Activated T-helper 2 cell treated with anti-CD3 and anti-CD28 coated beads, Interferon-gamma antibody, Interleukin-2, Interleukin-4, amounts not matched to agents 10 μg/mL and 5 μg/mL and 100 μg/mL, durations not matched to agents 14 hours and 24 hours and 36 hours (primary cell): ENCODE measurements around the gene FBXO21. TPM values are rescaled to one million over a fixed set of nuclear protein-coding genes. Genes with fewer than 3 reads are reported as not detected.
"Not testable (repeated sequence)": the region's sequence is repeated elsewhere in the genome, so short reads cannot be mapped to it uniquely, and the experiment has no call there.

Source experiments
- DNase-seq: peaks from one replicate; pipeline ENCODE4 v3.0.0; 2021; ENCODE audit warnings: low spot score
- H3K27ac Mint-ChIP-seq: one replicate; pipeline ENCODE4 v1.8.0; 2021; ENCODE audit warnings: mixed read lengths
- H3K27me3 Mint-ChIP-seq: one replicate; pipeline ENCODE4 v1.8.0; 2021; ENCODE audit warnings: low read depth, mixed read lengths
- H3K36me3 Mint-ChIP-seq: one replicate; pipeline ENCODE4 v1.8.0; 2021; ENCODE audit warnings: low read depth, mixed read lengths
- H3K4me1 Mint-ChIP-seq: one replicate; pipeline ENCODE4 v1.8.0; 2021; ENCODE audit warnings: low read depth, mixed read lengths
- H3K4me3 Mint-ChIP-seq: one replicate; pipeline ENCODE4 v1.8.0; 2021; ENCODE audit warnings: low read depth, mild to moderate bottlenecking, moderate library complexity, mixed read lengths
- H3K9me3 Mint-ChIP-seq: one replicate; pipeline ENCODE4 v1.8.0; 2021; ENCODE audit warnings: mixed read lengths
- intact Hi-C: fragments of 100-400 bp; cut with micrococcal nuclease; formaldehyde crosslinking; loops from one replicate; pipeline ENCODE4 v1.15.1; 2023
- total RNA-seq: library from RNA; stranded (reverse); gene quantifications from 2 replicates; pipeline ENCODE4 v1.2.3, GENCODE V29; 2022

FBXO21 gene
- total RNA-seq, 1 donor from 2014 or later, result 24.3 TPM

DNA sequence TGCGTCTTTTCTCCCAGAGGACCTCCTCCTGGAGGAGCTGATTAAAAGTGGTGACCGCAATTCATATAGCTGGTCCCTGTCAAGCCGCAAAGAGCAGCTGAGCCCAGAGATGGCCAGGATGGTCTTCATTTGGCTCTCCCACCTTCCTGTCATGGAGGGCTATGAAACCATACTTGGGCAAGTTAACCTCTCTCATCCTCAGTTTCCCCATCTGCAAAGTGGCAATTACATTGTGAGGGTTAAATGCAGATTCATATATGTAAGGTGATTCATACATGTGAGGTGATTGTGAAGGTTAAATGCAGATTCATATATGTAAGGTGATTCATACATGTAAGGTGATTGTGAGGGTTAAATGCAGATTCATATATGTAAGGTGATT is 87.5 kb downstream of the FBXO21 start:
- no peak for DNase-seq
- Mint-ChIP-seq H3K36me3 (peaks cover 3% of the 10 kb centered on the region), H3K4me3 (no peak overlapping the region), H3K27me3 (peaks cover 27% of the 10 kb centered on the region), H3K27ac (no peak overlapping the region), H3K4me1 (peaks cover 15% of the 10 kb centered on the region), H3K9me3 (no peaks in the 10 kb centered on the region)
- intact Hi-C loops, result no loop called here

DNA sequence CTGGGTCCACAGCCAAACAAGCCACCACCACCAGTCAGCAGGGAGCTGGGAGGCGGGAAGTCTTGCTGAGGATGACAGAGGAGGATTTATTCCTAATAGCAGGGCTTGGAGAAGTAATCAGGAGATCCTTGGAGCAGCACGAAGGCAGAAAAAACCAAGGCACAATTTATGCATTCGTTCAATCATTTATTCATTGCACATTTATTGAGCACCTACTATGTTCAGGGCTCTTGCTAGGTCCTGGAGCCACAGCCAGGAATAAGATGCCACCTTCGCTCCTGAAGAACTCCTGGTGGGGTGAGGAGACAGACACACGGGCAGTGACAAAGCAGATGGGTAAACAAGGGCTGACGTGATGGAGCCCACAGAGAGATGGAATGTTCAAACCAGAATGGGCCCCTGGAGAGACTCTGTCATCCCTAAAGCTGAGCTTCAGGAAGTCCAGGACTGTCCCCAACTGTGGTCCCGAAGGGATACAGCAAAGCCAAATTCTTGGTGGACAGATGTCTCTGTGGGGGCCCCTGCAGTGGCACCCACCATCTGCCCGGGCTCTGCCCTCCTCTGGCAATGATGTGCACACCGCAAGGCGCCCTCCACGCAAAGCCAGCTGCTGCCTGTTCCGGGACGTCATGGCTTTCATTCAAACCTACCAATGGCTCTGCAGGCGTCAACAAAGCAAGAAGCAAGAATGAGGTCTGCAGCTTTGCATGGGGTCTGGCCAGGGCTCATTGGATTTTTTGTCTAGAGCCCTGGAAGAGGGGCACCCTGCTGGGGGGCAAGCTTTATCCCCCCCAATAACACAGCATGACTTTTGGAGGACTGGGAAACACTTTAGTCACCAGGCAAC is 88.1 kb downstream of the FBXO21 start:
- Mint-ChIP-seq H3K4me1 (peaks cover 21% of the 10 kb centered on the region), H3K4me3 (no peak overlapping the region), H3K9me3 (no peaks in the 10 kb centered on the region), H3K36me3 (peaks cover 4% of the 10 kb centered on the region), H3K27me3 (peaks cover 24% of the 10 kb centered on the region), H3K27ac (no peak overlapping the region)
- intact Hi-C loops, result loop anchor here (2.0 kb wide), 1 partner anchor 177 kb away; no protein-coding TSS in a partner anchor
- no peak for DNase-seq

DNA sequence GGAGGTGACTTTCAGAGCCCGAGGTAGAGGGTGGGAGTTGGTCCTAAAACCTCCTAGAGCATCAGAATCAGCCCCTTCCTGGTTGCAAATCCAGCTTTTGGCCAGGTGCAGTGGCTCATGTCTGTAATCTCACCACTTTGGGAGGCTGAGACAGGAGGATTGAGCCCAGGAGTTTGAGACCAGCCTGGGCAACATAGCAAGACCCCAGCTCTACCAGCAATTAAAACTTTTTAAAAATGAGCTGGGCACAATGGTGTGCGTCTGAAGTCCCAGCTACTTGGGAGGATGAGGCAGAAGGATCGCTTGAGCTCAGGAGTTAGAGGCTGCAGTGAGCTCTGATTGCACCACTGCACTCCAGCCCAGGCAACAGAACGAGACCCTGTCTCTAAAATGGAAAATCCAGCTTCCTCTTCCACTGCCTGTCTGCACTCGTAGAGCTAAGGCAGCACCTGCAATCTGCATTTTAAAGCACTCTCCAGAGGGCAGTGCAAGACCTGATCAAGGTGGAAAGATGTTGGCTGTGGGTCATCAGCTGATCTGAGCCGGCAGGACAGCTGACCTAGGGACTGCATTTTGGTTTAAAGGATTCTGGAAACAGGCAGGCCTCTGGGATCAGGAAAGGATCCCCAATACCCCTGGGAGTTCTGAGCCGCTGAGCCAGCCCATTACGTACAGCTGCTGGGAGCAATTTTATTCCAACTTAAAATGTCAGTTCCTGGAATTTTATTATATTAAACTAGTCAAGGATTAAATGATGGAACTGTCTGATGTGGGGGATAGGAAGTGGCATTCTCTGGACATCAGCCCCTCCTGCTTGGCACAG is 89.2 kb downstream of the FBXO21 start:
- intact Hi-C loops, result loop anchor here (2.0 kb wide), 1 partner anchor 176 kb away; no protein-coding TSS in a partner anchor
- Mint-ChIP-seq H3K36me3 (peaks cover 4% of the 10 kb centered on the region), H3K27me3 (peaks cover 24% of the 10 kb centered on the region), H3K9me3 (no peaks in the 10 kb centered on the region), H3K27ac (no peak overlapping the region), H3K4me3 (no peak overlapping the region), H3K4me1 (peaks cover 27% of the 10 kb centered on the region)
- no peak for DNase-seq

GRCh38 chr12:117100251-117100650 is 90.0 kb downstream of the FBXO21 start:
- Mint-ChIP-seq H3K9me3 (no peaks in the 10 kb centered on the region), H3K36me3 (peaks cover 4% of the 10 kb centered on the region), H3K27ac (no peak overlapping the region), H3K27me3 (peaks cover 21% of the 10 kb centered on the region), H3K4me3 (peak overlapping the region; percentile 13), H3K4me1 (peaks cover 21% of the 10 kb centered on the region)
- intact Hi-C loops, result loop anchor here (2.0 kb wide), 1 partner anchor 175 kb away; no protein-coding TSS in a partner anchor
- no peak for DNase-seq

DNA sequence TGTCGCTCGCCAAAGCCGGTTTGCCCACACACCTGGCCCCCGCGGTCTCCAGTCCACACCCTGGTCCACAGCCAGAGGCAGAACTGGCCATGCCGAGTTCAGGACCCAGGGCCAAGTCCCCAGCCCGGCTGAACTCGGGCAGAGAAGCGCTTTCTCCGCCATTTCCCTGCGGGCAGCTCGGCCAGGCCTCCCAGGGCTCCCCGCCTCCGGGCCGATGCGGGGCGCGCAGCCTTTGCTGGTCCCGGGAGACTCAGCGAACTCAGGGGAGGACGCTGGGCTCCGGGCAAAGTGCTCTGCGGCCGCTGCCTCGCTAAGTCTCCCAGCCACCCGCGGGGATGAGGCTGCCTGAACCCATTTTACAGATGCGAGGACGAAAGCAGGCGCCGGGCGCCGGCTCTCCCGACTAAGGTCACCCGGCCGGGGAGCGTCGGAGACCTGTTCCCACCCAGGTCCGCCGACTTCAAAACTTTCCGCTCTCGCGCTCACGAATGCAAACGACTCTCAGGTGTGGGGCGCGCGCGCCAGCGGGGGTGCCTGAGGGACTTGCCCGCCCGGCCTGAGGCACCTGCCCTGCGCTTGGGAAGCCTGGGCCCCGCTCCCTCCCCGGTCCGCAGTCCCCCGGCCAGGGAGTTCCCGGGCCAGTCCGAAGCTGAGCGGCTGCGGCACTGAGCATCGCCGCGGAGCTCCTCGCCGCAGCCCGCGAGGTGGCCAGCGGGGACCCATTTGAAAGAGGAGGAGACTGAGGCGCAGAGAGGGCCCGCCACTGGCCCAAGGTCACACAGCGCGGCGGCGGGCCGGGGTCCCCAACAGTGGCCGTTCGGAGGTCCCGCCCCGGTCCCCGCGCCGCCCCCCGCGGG is 91.7 kb downstream of the FBXO21 start:
- peak; percentile 22 for DNase-seq
- intact Hi-C loops, result loop anchor here (1.0 to 2.0 kb wide), 4 partner anchors 36 to 360 kb away; partner anchors contain the start of genes RNFT2 and SPRING1
- Mint-ChIP-seq H3K36me3 (peaks cover 4% of the 10 kb centered on the region), H3K4me3 (peak overlapping the region; percentile 77), H3K27ac (no peak overlapping the region), H3K9me3 (no peaks in the 10 kb centered on the region), H3K27me3 (peaks cover 21% of the 10 kb centered on the region), H3K4me1 (peaks cover 21% of the 10 kb centered on the region)

GRCh38 chr12:117098024-117098360 is 92.3 kb downstream of the FBXO21 start:
- H3K4me3 Mint-ChIP-seq, result peak overlapping the region; percentile 77
- peaks cover 20% of the 10 kb centered on the region for H3K27me3 Mint-ChIP-seq
- no peak for DNase-seq
- no peak overlapping the region for H3K27ac Mint-ChIP-seq
- H3K9me3 Mint-ChIP-seq, result no peaks in the 10 kb centered on the region
- intact Hi-C loops, result loop anchor here (2.0 kb wide), 1 partner anchor 35 kb away; no protein-coding TSS in a partner anchor
- H3K36me3 Mint-ChIP-seq, result peaks cover 4% of the 10 kb centered on the region
- peaks cover 21% of the 10 kb centered on the region for H3K4me1 Mint-ChIP-seq

DNA sequence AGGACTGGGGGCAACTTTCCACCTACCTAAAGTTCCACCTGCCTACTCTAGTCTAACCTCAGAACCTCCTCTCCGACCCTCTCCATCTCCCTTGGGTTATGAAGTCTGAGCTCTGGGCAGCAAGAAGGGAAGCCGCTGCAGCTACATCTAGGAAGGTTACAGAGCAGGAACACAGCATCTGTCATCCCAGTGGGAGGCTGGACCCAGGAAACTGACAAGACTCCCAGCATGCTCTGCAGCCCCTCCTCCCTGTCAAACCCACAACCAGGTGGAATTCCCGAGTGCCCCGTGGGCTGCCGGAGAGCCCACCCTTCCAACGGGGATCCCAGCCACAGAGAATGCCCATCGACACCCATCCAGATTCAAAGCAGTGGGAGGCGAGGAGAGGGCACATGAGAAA is 93.1 kb downstream of the FBXO21 start:
- Mint-ChIP-seq H3K36me3 (peaks cover 4% of the 10 kb centered on the region), H3K4me1 (peaks cover 21% of the 10 kb centered on the region), H3K4me3 (peak overlapping the region; percentile 45), H3K27ac (no peak overlapping the region), H3K27me3 (peaks cover 17% of the 10 kb centered on the region), H3K9me3 (no peaks in the 10 kb centered on the region)
- no peak for DNase-seq
- intact Hi-C loops, result no loop called here

DNA sequence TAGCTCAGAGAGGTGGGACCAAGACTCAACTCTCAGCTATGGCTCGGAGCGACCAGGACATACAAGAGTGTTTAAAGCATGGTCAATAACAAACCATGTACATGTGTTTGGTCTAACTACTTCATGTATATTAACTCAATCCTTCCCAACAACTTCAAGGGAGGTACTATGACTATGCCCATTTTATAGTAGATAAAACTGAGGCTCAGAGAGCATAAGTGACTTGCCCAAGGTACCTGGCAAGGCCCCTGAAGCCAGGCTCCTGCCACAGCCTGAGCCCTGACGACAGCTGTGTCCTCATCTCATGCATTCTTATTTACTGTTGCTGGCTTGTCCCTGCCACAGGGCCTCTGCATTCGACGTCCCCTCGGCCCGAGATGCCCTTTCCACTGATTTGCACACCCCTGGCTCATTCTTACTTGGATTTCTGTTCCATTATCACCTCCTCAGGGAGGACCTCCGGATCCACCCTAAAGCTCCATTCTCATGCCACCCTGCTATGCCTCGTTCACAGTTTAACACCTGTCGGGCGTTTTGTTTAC is 93.7 kb downstream of the FBXO21 start:
- Mint-ChIP-seq H3K4me3 (peak overlapping the region; percentile 15), H3K36me3 (peaks cover 9% of the 10 kb centered on the region), H3K27me3 (peaks cover 11% of the 10 kb centered on the region), H3K4me1 (peaks cover 21% of the 10 kb centered on the region), H3K27ac (no peak overlapping the region), H3K9me3 (no peaks in the 10 kb centered on the region)
- DNase-seq, result no peak
- intact Hi-C loops, result no loop called here

DNA sequence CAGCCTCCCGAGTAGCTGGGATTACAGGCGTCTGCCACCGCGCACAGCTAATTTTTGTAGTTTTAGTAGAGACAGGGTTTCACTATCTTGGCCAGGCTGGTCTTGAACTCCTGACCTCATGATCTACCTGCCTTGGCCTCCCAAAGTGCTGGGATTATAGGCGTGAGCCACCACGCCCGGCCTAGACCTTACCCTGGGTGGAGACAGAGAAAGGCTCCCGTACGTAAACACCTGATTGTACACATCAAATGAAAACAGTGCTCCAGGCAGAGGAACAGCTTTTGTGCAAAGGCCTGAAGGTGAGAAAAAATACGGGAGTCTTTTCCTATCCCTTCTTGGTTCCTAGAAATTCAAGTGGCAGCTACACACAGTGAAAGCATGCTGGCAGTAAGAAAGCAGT is 95.1 kb downstream of the FBXO21 start:
- H3K4me3 Mint-ChIP-seq, H3K9me3 Mint-ChIP-seq, H3K27me3 Mint-ChIP-seq, H3K36me3 Mint-ChIP-seq, DNase-seq, intact Hi-C loops, H3K27ac Mint-ChIP-seq: not testable (repeated sequence)
- peaks cover 19% of the 10 kb centered on the region for H3K4me1 Mint-ChIP-seq

GRCh38 chr12:117093918-117094630 is 96.2 kb downstream of the FBXO21 start:
- Mint-ChIP-seq H3K27ac (no peak overlapping the region), H3K9me3 (peaks cover 13% of the 10 kb centered on the region), H3K27me3 (peaks cover 3% of the 10 kb centered on the region), H3K4me3 (no peak overlapping the region), H3K36me3 (peaks cover 20% of the 10 kb centered on the region), H3K4me1 (peaks cover 15% of the 10 kb centered on the region)
- intact Hi-C loops, result no loop called here
- DNase-seq, result no peak

DNA sequence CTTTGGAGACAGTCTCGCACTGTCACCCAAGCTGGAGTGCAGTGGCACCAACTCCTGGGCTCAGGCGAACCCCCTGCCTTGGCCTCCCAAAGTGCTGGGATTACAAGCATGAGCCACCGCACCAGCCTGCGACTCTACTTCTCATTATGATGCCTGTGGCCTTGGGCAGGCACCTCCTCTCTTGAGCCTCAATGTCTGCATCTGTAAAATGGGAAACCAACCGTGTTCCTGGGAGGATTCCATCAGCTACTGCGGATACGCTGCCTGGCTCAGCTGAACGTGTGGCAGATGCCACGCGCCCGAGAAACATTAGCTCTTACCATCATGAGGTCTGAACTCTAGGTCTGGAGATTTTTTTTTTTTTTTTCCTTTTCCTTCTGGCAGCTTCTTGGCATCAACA is 96.8 kb downstream of the FBXO21 start:
- no peak overlapping the region for H3K27ac Mint-ChIP-seq
- H3K27me3 Mint-ChIP-seq, result peaks cover 3% of the 10 kb centered on the region
- H3K4me3 Mint-ChIP-seq, result no peak overlapping the region
- intact Hi-C loops, result no loop called here
- DNase-seq, result no peak
- peaks cover 15% of the 10 kb centered on the region for H3K4me1 Mint-ChIP-seq
- peaks cover 20% of the 10 kb centered on the region for H3K36me3 Mint-ChIP-seq
- H3K9me3 Mint-ChIP-seq, result peaks cover 16% of the 10 kb centered on the region
